Lower leg skin (tissue), 4 donors: ENCODE results near the gene PNLIPRP2. TPM values are rescaled to one million over a fixed set of nuclear protein-coding genes. Genes with fewer than 3 reads are reported as not detected.

Source experiments
- DNase-seq, 2 donors: peaks; one replicate each; pipeline ENCODE4 v3.0.0-alpha.2; 2019; ENCODE audit warnings: low spot score in 2 of 2
- H3K4me3 ChIP-seq: fragments of 200-600 bp; sonication (generic); 2 replicates; pipeline ENCODE4 v1.5.1; 2017; ENCODE audit warnings: mild to moderate bottlenecking, low read depth; ENCODE audit not compliant: poor library complexity, severe bottlenecking
- POLR2A ChIP-seq, 2 donors: fragments of 450-650 bp; IDR thresholded peaks; one replicate each; pipeline ENCODE4 v1.6.1; 2016 to 2017; ENCODE audit warnings: antibody characterized with exemption in 2 of 2, mild to moderate bottlenecking in 1 of 2, moderate library complexity in 1 of 2
- WGBS, 2 donors: methylation state at CpG; one replicate each; pipeline ENCODE4 v1.1.5; 2018; 5-methylcytosine and 5-hydroxymethylcytosine counted together
- intact Hi-C: fragments of 100-400 bp; cut with DNase I; formaldehyde crosslinking; loops from one replicate; pipeline ENCODE4 v1.15.0; 2023; ENCODE audit warnings: low total_unique reads
- total RNA-seq, 4 donors: library from RNA; depleted of rRNA; stranded (reverse); fragments of >200 nt; gene quantifications; one replicate each; pipeline ENCODE4 v1.1.0, GENCODE V29; 2016
- TF ChIP-seq, protein P1 (sequence below), 3 donors: fragments of 450-650 bp; IDR thresholded peaks; one replicate each; pipeline ENCODE4 v1.5.1; 2016; ENCODE audit warnings: antibody characterized with exemption in 3 of 3, mild to moderate bottlenecking in 3 of 3, moderate library complexity in 2 of 3

PNLIPRP2 gene
- total RNA-seq, 4 donors from 2014 or later = 0.29 TPM; not detected in 3

DNA sequence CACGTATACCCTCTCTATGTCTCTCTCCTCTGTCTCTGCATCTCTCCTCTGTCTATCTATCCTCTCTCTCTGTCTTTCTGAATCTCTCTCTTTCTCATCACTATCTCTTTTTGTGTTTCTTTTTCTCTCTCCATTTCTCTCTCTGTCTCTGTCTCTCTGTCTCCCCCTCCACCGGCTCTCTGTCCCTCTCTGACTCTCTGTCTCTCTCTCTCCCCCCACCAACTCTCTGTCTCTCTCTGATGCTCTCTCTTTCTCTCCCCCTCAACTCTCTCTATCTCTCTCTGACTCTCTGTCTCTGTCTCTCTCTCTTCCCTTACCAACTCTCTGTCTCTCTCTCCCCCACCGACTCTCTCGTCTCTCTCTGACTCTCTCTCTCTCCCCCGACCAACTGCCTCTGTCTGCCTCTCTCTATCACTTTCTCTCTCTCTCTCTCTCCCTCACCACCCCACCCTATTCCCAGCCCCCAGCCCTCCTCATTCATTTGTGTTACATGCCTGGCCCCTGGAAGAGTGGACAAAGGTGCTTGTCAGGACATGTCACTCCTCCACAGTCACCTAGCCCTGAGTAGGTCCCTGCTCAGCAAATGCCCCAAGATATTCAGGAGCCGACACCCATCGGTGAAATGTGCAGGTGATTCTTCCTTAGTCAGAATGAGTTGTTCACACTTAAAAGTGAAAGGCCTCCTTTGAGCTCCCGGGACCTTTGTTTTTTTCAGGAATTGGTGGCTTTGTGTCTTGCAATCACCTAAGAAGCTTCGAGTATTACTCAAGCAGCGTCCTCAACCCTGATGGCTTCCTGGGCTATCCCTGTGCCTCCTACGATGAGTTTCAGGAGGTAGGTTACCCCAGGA, 13.6 kb downstream of the PNLIPRP2 start:
- intact Hi-C loops = no loop called here
- no peak for TF ChIP-seq POLR2A (IDR thresholded peaks at IDR 0.05)
- TF ChIP-seq, protein P1, sequence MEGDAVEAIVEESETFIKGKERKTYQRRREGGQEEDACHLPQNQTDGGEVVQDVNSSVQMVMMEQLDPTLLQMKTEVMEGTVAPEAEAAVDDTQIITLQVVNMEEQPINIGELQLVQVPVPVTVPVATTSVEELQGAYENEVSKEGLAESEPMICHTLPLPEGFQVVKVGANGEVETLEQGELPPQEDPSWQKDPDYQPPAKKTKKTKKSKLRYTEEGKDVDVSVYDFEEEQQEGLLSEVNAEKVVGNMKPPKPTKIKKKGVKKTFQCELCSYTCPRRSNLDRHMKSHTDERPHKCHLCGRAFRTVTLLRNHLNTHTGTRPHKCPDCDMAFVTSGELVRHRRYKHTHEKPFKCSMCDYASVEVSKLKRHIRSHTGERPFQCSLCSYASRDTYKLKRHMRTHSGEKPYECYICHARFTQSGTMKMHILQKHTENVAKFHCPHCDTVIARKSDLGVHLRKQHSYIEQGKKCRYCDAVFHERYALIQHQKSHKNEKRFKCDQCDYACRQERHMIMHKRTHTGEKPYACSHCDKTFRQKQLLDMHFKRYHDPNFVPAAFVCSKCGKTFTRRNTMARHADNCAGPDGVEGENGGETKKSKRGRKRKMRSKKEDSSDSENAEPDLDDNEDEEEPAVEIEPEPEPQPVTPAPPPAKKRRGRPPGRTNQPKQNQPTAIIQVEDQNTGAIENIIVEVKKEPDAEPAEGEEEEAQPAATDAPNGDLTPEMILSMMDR (IDR thresholded peaks at IDR 0.05) = no peak
- 71 to 74% methylated on average over 11 of the region's 11 CpGs for WGBS, 2 donors
- DNase-seq = no peak
- no peak overlapping the region for H3K4me3 ChIP-seq

DNA sequence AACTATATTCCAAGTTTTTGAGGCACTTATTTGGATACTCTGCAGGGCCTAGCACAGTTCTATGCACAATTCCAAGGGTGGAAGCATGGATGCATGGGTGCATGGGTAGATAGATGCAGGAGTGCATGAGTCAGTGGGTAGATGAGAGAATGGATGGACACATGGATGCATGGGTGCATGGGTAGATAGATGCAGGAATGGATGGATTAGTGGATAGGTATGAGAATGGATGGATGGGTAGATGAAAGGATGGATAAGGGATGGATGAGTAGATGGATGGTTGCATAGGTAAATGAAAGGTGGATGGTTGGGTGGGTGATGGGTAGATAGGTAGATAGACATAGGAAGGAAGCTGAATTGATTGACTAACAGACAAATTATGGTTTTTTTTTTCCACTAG, 15.6 kb downstream of the PNLIPRP2 start:
- no peak for DNase-seq
- no peak overlapping the region for H3K4me3 ChIP-seq
- TF ChIP-seq, protein P1 (IDR thresholded peaks at IDR 0.05) = no peak
- TF ChIP-seq POLR2A (IDR thresholded peaks at IDR 0.05) = no peak
- intact Hi-C loops = no loop called here

DNA sequence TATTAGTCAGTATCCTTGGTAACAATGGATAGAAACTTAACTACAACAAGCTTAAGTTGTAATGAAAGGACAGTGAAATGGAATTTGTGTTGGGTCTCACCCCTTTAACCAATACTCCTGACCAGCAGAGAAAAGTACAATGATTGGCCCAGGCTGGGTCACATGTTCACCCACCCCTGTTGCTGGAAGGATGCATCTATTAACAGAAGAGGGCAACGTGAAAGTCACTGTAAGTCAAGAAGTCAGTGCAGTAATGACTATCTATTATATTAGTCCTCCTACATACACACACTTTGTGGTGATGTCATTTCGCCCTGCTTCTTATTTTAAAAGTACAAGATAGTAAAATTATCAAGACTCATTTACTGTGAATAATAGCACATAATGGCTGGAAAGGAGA, 16.2 kb downstream of the PNLIPRP2 start:
- 42 to 51% methylated on average over 2 of the region's 2 CpGs for WGBS, 2 donors
- intact Hi-C loops = no loop called here
- DNase-seq = no peak
- TF ChIP-seq, protein P1 (IDR thresholded peaks at IDR 0.05) = no peak
- TF ChIP-seq POLR2A (IDR thresholded peaks at IDR 0.05) = no peak
- H3K4me3 ChIP-seq = no peak overlapping the region

DNA sequence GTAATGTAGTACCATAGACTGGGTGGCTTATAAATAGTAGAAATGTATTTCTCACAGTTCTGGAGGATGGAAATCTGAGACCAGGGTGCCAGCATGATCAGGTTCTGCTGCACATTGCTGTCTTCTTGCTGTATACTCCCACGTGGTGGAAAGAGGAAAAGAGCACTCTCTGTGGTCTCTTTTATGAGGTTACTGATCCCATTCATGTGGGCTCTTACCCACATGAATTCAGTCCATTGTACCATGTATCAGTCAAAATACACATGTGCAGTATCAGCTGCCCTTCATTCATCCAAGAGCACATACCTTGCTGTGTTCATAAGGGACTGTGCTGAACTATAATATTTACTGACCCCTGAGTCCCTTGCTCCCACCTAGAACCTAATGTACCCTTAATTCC, 17.1 kb downstream of the PNLIPRP2 start:
- intact Hi-C loops = no loop called here
- TF ChIP-seq POLR2A (IDR thresholded peaks at IDR 0.05) = no peak
- TF ChIP-seq, protein P1 (IDR thresholded peaks at IDR 0.05) = no peak
- WGBS, 2 donors = 6 to 22% methylated on average over 1 of the region's 1 CpG
- no peak overlapping the region for H3K4me3 ChIP-seq
- DNase-seq = no peak

DNA sequence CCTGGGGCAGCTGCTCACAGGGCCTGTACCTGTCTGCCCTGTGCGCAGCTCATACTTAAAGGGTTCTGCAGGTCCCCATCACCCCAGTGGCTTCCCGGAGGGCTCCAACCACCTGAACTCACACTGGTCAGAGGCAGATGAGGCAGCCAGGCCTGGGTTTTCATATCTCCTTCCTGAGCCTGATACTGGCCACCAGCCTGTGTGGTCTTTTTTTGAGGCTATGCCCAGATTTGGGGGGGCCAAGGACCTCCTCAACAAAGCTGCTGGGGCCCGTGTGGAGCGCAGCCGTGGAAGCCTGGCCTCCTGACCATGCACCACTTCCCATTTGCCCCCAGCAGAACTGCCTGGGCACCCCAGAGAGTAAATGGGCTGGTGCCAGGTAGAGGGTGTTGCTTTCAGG, 25.7 kb downstream of the PNLIPRP2 start:
- DNase-seq = no peak
- intact Hi-C loops = no loop called here
- WGBS, 2 donors = 93 to 94% methylated on average over 5 of the region's 5 CpGs

More for the DNA sequence above, 25.7 kb downstream of the PNLIPRP2 start:
- TF ChIP-seq POLR2A (IDR thresholded peaks at IDR 0.05) = no peak
- TF ChIP-seq, protein P1 (IDR thresholded peaks at IDR 0.05) = no peak
- no peak overlapping the region for H3K4me3 ChIP-seq
